Measurements from ENCODE around the gene AKR1C2. TPM values are rescaled to one million over a fixed set of nuclear protein-coding genes. Genes with fewer than 3 reads are reported as not detected.

The AKR1C2 gene
- total and polyA plus RNA-seq, 9 of the 15 experiments (the other 6 are each of a cell fraction or from before 2014, with no cell fraction given) = 13.8 to 74.0 (median 30.5) TPM

DNA sequence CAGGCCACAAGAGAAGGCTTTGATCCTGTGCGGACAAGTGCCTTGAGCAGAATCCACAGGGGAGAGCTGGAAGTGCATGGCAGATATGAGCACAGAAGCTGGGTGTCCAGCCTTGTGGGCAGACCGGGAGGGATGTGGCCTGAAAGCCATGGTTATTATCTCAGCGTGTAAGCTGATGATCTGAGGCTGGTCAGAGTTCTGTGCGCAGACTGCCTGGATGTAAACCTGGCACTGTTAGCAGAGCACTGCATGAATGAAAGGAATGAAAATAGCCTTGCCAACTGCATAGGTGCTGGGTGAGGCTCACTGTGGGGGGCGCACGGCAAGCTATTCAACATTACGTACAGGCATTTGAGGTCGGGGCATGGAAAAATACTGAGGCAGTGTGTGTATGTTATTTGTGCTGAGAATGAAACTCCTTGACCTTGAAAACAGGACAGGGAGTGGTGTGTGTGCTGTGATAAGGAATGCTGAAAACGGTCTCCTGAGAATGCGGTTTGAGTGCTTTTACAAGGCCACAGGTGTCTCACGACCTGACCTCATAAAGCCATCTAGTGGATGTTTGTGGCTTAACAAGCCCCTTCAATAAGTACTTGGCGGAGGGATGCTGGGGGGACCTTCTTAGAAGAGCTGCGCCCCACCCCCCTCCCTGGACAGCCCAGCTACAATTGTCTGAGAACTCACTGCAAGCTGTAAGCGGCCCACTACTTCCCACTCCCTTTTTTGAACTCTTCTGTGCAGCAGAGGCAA is 21.8 kb downstream of the AKR1C2 start (continued):
- TF ChIP-seq ZNF407 (IDR thresholded peaks at IDR 0.05; ENCODE audit: low read depth) (no peak), SAP30 (IDR thresholded peaks at IDR 0.05; ENCODE audit: borderline replicate concordance, insufficient read depth, low read depth, low read length, poor library complexity, severe bottlenecking) (no peak), ZSCAN29 (IDR thresholded peaks at IDR 0.05) (0 out of 2 replicates have a peak, but pooled peaks have one; percentile 40), ZNF124 (CRISPR knock-in tag; IDR thresholded peaks at IDR 0.05) (no peak), GATAD2B (IDR thresholded peaks at IDR 0.05; ENCODE audit: borderline replicate concordance) (no peak), SMAD2 (IDR thresholded peaks at IDR 0.05; ENCODE audit: low read depth, low read length) (no peak), NFIX (CRISPR knock-in tag; IDR thresholded peaks at IDR 0.05; ENCODE audit: low read depth) (no peak)
- TF ChIP-seq, protein P1, sequence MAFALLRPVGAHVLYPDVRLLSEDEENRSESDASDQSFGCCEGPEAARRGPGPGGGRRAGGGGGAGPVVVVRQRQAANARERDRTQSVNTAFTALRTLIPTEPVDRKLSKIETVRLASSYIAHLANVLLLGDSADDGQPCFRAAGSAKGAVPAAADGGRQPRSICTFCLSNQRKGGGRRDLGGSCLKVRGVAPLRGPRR (CRISPR knock-in tag; IDR thresholded peaks at IDR 0.05) = no peak
- TF ChIP-seq, protein P2, sequence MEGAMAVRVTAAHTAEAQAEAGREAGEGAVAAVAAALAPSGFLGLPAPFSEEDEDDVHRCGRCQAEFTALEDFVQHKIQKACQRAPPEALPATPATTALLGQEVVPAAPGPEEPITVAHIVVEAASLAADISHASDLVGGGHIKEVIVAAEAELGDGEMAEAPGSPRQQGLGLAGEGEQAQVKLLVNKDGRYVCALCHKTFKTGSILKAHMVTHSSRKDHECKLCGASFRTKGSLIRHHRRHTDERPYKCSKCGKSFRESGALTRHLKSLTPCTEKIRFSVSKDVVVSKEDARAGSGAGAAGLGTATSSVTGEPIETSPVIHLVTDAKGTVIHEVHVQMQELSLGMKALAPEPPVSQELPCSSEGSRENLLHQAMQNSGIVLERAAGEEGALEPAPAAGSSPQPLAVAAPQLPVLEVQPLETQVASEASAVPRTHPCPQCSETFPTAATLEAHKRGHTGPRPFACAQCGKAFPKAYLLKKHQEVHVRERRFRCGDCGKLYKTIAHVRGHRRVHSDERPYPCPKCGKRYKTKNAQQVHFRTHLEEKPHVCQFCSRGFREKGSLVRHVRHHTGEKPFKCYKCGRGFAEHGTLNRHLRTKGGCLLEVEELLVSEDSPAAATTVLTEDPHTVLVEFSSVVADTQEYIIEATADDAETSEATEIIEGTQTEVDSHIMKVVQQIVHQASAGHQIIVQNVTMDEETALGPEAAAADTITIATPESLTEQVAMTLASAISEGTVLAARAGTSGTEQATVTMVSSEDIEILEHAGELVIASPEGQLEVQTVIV (CRISPR knock-in tag; IDR thresholded peaks at IDR 0.05; ENCODE audit: borderline replicate concordance) = no peak

All from K562 (cell line).